ENCODE results near the gene HNRNPC. TPM values are rescaled to one million over a fixed set of nuclear protein-coding genes. Genes with fewer than 3 reads are reported as not detected.
"Not testable (repeated sequence)": the region's sequence is repeated elsewhere in the genome, so short reads cannot be mapped to it uniquely, and the experiment has no call there.

The HNRNPC gene
- total RNA-seq, 6 experiments from 2014 or later: 528 to 684 (median 604) TPM

DNA sequence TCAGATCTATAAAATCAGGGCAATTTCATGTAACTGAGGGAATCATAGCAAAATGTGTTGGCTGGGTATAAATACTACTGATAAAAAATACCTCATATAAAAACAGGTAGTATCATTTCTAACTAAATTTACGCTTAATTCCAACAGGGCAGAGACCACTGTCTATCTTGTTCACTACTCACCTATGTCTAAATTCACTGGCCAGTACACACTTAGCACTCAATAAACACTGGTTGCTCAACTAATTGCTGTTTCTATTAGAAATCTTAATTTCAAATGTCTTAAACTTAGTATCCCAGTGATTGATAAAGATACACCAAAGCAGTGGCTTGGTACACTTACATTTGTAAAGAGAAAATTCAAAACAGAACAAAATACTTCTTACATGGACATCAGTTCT is 55.6 kb downstream of the HNRNPC start:
- peak overlapping the region; percentile 40 for H3K27ac Mint-ChIP-seq
- peaks cover 3% of the 10 kb centered on the region for H3K27me3 Mint-ChIP-seq (ENCODE audit: insufficient read depth)
- peaks cover 61% of the 10 kb centered on the region for H3K36me3 Mint-ChIP-seq (ENCODE audit: low read depth)
- H3K9me3 Mint-ChIP-seq: no peaks in the 10 kb centered on the region
- peaks cover 69% of the 10 kb centered on the region for H3K4me1 Mint-ChIP-seq (ENCODE audit: low read depth)
- DNase-seq: no peak
- H3K4me3 Mint-ChIP-seq: no peak overlapping the region
- TF ChIP-seq, protein P1, sequence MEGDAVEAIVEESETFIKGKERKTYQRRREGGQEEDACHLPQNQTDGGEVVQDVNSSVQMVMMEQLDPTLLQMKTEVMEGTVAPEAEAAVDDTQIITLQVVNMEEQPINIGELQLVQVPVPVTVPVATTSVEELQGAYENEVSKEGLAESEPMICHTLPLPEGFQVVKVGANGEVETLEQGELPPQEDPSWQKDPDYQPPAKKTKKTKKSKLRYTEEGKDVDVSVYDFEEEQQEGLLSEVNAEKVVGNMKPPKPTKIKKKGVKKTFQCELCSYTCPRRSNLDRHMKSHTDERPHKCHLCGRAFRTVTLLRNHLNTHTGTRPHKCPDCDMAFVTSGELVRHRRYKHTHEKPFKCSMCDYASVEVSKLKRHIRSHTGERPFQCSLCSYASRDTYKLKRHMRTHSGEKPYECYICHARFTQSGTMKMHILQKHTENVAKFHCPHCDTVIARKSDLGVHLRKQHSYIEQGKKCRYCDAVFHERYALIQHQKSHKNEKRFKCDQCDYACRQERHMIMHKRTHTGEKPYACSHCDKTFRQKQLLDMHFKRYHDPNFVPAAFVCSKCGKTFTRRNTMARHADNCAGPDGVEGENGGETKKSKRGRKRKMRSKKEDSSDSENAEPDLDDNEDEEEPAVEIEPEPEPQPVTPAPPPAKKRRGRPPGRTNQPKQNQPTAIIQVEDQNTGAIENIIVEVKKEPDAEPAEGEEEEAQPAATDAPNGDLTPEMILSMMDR (IDR thresholded peaks at IDR 0.05): no peak

DNA sequence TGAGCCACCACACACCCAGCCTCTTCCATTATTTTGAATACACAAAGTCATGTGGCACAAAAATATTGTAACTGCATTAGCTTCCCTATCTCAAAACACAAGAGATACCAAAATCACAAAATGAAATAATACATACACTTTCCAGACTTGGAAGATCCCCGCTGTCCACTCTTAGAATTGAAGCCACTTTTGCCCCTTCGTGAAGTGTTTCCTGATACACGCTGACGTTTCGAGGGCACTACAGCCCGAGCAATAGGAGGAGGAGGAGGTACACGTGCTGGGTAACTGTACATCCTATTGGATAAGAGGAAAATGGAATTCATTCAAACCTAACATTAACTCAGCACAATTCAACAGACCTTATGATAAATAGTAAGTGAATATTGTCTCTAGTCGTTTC is 56.4 kb downstream of the HNRNPC start:
- not testable (repeated sequence) for DNase-seq; H3K4me3 Mint-ChIP-seq; H3K9me3 Mint-ChIP-seq; H3K27me3 Mint-ChIP-seq (ENCODE audit: insufficient read depth)
- Mint-ChIP-seq H3K4me1 (ENCODE audit: low read depth) (peaks cover 61% of the 10 kb centered on the region), H3K27ac (0 out of 2 replicates have a peak overlapping the region, but pooled peaks have one; percentile 27), H3K36me3 (ENCODE audit: low read depth) (peaks cover 69% of the 10 kb centered on the region)

DNA sequence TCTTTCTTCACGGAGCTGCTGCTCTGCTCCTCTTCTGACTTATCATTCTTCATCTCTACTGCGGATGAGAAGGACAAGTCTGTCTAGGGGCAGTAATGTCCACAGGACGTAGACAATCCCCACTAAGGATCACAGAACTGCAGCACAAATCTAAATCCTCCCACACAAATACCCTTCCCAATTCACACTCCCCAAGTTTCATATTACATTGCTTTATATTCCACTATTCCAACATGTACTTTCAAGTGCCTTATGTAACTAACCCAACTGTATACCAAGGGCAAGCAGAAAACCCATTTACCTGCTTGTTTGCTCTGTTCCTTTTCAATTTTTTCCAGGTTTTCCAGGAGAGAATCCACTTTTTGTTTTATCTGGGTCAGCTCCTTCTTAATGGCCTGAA is 57.7 kb downstream of the HNRNPC start:
- Mint-ChIP-seq H3K36me3 (ENCODE audit: low read depth) (peaks cover 81% of the 10 kb centered on the region), H3K9me3 (no peaks in the 10 kb centered on the region), H3K27me3 (ENCODE audit: insufficient read depth) (peaks cover 3% of the 10 kb centered on the region), H3K27ac (peak overlapping the region; percentile 19; the same call in 1 of the 2 replicates), H3K4me1 (ENCODE audit: low read depth) (peaks cover 47% of the 10 kb centered on the region), H3K4me3 (peak overlapping the region; percentile 4; the same call in 1 of the 2 replicates)
- TF ChIP-seq, protein P1 (IDR thresholded peaks at IDR 0.05): no peak
- no peak for DNase-seq

DNA sequence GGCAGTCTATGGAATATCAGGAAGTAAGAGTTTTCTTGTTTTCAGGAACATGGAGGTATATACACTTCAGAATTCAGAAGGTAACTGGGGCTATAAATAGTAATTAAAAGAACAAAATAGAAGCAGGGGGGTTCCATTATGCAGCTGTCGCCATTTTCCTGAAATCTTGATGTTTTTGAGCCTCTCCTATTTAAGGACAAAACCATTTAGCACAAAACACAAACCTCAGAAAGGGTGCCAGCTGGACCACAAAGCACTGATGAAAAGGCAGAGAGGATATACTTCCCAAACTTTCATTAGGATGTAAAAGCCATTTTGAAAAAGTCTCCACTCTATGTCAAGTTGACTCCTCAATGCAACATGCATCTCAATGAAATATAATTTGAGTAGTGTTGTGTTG is 59.2 kb downstream of the HNRNPC start:
- no peak for DNase-seq
- Mint-ChIP-seq H3K4me3 (no peak overlapping the region), H3K9me3 (no peaks in the 10 kb centered on the region), H3K36me3 (ENCODE audit: low read depth) (peaks cover 88% of the 10 kb centered on the region), H3K4me1 (ENCODE audit: low read depth) (peaks cover 35% of the 10 kb centered on the region), H3K27ac (no peak overlapping the region), H3K27me3 (ENCODE audit: insufficient read depth) (peaks cover 4% of the 10 kb centered on the region)
- TF ChIP-seq, protein P1 (IDR thresholded peaks at IDR 0.05): no peak

DNA sequence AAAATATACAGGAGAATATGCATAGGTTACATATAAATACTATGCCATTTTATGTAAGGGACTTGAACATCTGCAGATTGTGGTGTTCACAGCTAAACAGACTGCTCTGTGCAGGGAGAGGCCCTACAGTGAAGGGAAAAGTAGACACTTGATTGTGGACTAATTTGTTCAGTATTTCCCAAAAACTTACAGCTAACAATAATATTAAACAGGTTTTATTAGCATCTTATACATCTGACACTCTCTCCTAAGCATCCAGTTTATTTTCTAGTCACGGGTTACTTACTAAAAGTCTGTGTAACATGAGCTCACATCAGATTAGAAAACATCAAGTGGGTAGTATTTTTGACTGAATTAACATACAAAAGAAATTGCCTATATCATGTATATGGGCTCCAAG is 60.1 kb downstream of the HNRNPC start:
- H3K36me3 Mint-ChIP-seq (ENCODE audit: low read depth): peaks cover 88% of the 10 kb centered on the region
- no peaks in the 10 kb centered on the region for H3K9me3 Mint-ChIP-seq
- TF ChIP-seq, protein P1 (IDR thresholded peaks at IDR 0.05): no peak
- no peak overlapping the region for H3K27ac Mint-ChIP-seq
- peaks cover 4% of the 10 kb centered on the region for H3K27me3 Mint-ChIP-seq (ENCODE audit: insufficient read depth)
- DNase-seq: no peak
- peaks cover 30% of the 10 kb centered on the region for H3K4me1 Mint-ChIP-seq (ENCODE audit: low read depth)
- no peak overlapping the region for H3K4me3 Mint-ChIP-seq

DNA sequence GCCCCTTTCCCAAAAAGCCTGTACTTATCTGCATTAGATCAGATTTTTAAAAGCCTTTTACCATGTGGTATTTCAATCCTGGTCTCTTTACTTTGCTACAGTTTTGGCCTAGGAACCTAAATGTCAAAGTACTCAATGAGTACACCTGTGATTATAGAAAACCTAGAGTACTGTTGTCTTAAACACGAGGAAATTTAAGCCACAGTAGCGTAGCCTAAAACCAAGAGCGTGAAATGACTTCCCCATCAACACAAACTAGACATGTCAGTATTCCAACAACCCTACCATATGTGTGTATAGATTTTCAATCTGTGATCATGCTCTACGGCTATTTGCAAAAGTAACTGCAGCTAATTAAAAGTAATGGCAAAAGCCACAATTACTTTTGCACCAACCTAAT is 60.7 kb downstream of the HNRNPC start:
- H3K36me3 Mint-ChIP-seq (ENCODE audit: low read depth): peaks cover 89% of the 10 kb centered on the region
- no peak overlapping the region for H3K4me3 Mint-ChIP-seq
- TF ChIP-seq, protein P1 (IDR thresholded peaks at IDR 0.05): no peak
- no peak overlapping the region for H3K27ac Mint-ChIP-seq
- no peak for DNase-seq
- H3K9me3 Mint-ChIP-seq: no peaks in the 10 kb centered on the region
- peaks cover 5% of the 10 kb centered on the region for H3K27me3 Mint-ChIP-seq (ENCODE audit: insufficient read depth)
- H3K4me1 Mint-ChIP-seq (ENCODE audit: low read depth): peaks cover 31% of the 10 kb centered on the region
